ENCODE results near the gene MYLK3.

MYLK3 gene

GRCh38 chr16:46757339-46758050 is 9.4 kb upstream of the MYLK3 start:
- DNase-seq = no peak

- no peak for DNase-seq
These were observed 8.6 kb upstream of the MYLK3 start for GRCh38 chr16:46756772-46757171.

GRCh38 chr16:46753015-46753414 is 4.9 kb upstream of the MYLK3 start:
- DNase-seq = no peak

GRCh38 chr16:46751381-46751780 is 3.2 kb upstream of the MYLK3 start:
- DNase-seq = no peak

- no peak for DNase-seq
These were observed 896 bp upstream of the MYLK3 start for GRCh38 chr16:46748775-46749705.

- no peak for DNase-seq
These were observed 1.0 kb downstream of the MYLK3 start for GRCh38 chr16:46746821-46747776.

GRCh38 chr16:46745617-46746016 is 2.5 kb downstream of the MYLK3 start:
- DNase-seq = no peak

- peak; percentile 73 for DNase-seq
These were observed 4.9 kb downstream of the MYLK3 start for GRCh38 chr16:46743232-46743719.

- DNase-seq = no peak
These were observed 8.2 kb downstream of the MYLK3 start for GRCh38 chr16:46739934-46740333.

- DNase-seq = no peak
These were observed 10.4 kb downstream of the MYLK3 start for GRCh38 chr16:46737621-46738214.

- DNase-seq = no peak
These were observed 11.4 kb downstream of the MYLK3 start for GRCh38 chr16:46736695-46737094.

GRCh38 chr16:46733319-46733830 is 14.8 kb downstream of the MYLK3 start:
- no peak for DNase-seq

GRCh38 chr16:46732561-46732960 is 15.6 kb downstream of the MYLK3 start:
- DNase-seq = no peak

- DNase-seq = no peak
These were observed 16.2 kb downstream of the MYLK3 start for GRCh38 chr16:46731691-46732555.

GRCh38 chr16:46730801-46731690 is 17.1 kb downstream of the MYLK3 start:
- DNase-seq = no peak

GRCh38 chr16:46730126-46730525 is 18.0 kb downstream of the MYLK3 start:
- no peak for DNase-seq

- DNase-seq = no peak
These were observed 18.7 kb downstream of the MYLK3 start for GRCh38 chr16:46729326-46729995.

GRCh38 chr16:46728806-46729205 is 19.3 kb downstream of the MYLK3 start:
- no peak for DNase-seq

GRCh38 chr16:46727630-46728029 is 20.5 kb downstream of the MYLK3 start:
- no peak for DNase-seq

Data from suppressor macrophage treated with lipopolysaccharide for 4 hours (primary cell).